Measurements from ENCODE around the gene HECTD4. TPM values are rescaled to one million over a fixed set of nuclear protein-coding genes. Genes with fewer than 3 reads are reported as not detected.

The HECTD4 gene
- total RNA-seq, 1 experiment from 2014 or later, result 54.5 TPM

DNA sequence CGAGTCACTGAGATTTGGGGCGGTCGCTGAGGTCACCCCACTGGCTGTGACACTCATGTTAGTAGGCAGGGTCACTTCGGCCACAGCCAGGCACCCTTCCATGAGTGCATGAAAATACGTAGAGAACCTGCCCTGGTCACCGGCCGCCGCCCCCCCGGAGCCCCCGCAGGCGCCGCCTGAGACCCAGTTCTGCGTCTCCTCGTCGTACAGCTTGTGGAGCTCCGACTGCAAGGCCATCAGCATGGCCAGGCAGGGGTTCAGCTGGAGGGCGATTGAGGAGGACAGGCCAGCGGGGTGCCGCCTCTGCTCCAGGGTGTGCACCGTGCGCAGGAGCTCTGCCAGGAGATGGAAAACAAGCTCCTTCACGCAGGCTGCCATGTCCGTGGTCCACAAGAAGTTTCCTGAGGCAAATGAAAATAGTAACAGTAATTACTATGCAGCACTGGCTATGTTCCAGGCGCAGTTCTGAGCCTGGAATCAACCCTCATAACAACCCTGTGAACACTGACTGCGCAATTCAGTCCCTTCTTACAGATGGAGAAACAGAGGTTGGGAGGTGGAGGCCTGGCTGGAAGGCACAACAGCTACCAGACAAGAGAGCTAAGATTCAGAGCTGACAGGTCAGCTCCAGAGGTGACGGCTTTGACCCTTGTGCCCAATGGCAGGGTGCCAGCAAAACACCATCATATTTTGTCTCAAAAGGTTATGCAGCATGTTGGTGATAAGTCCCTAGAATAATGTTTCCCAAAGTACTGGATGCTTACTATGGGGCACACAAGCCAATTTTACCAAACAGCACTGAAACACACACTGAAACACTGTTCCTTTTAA is 196.9 kb downstream of the HECTD4 start:
- H3K27ac Mint-ChIP-seq (ENCODE audit: unreplicated experiment), result no peak overlapping the region

DNA sequence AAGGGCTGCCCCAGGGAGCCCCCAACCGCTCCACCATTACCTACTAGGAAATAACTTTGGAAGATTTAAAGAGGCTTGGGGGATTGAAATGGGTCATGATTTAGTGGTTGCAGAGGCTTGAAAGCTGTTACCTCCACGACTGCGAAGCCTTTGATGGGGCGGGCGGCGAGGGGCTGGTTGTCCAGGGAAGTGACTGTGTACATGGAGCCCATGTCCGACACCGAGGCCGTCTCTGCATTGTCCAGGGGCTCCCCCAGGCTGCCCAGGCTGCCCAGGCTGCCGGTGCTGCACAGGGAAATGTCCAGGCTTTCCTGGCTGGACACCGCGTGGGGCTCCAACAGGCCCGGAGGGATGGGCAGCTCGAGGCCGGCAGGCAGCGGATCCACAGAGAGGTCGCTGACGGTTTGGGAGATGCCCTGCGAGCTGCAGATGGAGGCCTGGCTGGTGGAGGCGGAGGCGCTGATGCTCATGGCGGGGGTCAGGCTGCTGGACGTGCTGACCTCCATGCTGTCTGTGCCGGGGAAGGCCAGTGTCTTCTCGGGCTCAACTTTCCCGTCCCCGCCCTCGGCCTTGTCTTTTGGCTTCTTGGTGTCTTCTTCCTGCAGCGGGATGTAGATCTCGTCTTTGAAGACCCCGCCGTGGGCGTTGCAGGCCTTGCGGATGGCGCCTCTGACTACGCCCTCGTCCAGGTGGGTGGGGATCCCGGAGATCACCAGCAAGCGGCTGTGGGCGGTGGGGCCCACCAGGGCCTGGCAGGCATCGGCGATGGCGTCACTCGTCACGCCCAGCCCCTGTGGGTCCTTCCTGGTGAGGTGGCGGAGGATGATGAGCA is 198.0 kb downstream of the HECTD4 start:
- TF ChIP-seq, protein P1, sequence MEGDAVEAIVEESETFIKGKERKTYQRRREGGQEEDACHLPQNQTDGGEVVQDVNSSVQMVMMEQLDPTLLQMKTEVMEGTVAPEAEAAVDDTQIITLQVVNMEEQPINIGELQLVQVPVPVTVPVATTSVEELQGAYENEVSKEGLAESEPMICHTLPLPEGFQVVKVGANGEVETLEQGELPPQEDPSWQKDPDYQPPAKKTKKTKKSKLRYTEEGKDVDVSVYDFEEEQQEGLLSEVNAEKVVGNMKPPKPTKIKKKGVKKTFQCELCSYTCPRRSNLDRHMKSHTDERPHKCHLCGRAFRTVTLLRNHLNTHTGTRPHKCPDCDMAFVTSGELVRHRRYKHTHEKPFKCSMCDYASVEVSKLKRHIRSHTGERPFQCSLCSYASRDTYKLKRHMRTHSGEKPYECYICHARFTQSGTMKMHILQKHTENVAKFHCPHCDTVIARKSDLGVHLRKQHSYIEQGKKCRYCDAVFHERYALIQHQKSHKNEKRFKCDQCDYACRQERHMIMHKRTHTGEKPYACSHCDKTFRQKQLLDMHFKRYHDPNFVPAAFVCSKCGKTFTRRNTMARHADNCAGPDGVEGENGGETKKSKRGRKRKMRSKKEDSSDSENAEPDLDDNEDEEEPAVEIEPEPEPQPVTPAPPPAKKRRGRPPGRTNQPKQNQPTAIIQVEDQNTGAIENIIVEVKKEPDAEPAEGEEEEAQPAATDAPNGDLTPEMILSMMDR (IDR thresholded peaks at IDR 0.05; ENCODE audit: insufficient read depth in 1 of 2, low read depth in 1 of 2, low read length in 1 of 2, severe bottlenecking in 1 of 2, unreplicated experiment in 1 of 2), result no peak
- intact Hi-C loops (cut with micrococcal nuclease; ENCODE audit: unreplicated experiment), result no loop called here
- H3K4me1 Mint-ChIP-seq (ENCODE audit: low read depth, unreplicated experiment), result no peaks in the 10 kb centered on the region
- H3K4me3 Mint-ChIP-seq (ENCODE audit: unreplicated experiment), result no peak overlapping the region
- no peak for DNase-seq
- H3K9me3 ChIP-seq, result no peaks in the 10 kb centered on the region
- peaks cover 38% of the 10 kb centered on the region for H3K36me3 Mint-ChIP-seq (ENCODE audit: insufficient read depth, unreplicated experiment)
- no peak overlapping the region for H3K4me3 ChIP-seq (ENCODE audit: low read depth, low read length)
- BruUV-seq (replicated peaks), result no TSS peak
- H3K9me3 Mint-ChIP-seq (ENCODE audit: unreplicated experiment), result no peaks in the 10 kb centered on the region
- H3K27ac Mint-ChIP-seq (ENCODE audit: unreplicated experiment), result no peak overlapping the region
- H3K27me3 ChIP-seq (replicated peaks; ENCODE audit: control insufficient read depth, insufficient read depth, low read length), result no peaks in the 10 kb centered on the region
- H3K27me3 Mint-ChIP-seq (ENCODE audit: insufficient read depth, unreplicated experiment), result no peaks in the 10 kb centered on the region
- no peaks in the 10 kb centered on the region for H3K4me1 ChIP-seq
- ChIA-PET CTCF (no interaction called here), POLR2A (no interaction called here)
- H3K36me3 ChIP-seq (ENCODE audit: control insufficient read depth, insufficient read depth, low read length), result peaks cover 3% of the 10 kb centered on the region; the same call in 1 of the 2 replicates

More for the DNA sequence above, 196.9 kb downstream of the HECTD4 start:
- H3K27me3 ChIP-seq (replicated peaks; ENCODE audit: control insufficient read depth, insufficient read depth, low read length), result no peaks in the 10 kb centered on the region
- TF ChIP-seq, protein P1 (IDR thresholded peaks at IDR 0.05; ENCODE audit: insufficient read depth in 1 of 2, low read depth in 1 of 2, low read length in 1 of 2, severe bottlenecking in 1 of 2, unreplicated experiment in 1 of 2), result no peak
- peaks cover 3% of the 10 kb centered on the region; the same call in 1 of the 2 replicates for H3K36me3 ChIP-seq (ENCODE audit: control insufficient read depth, insufficient read depth, low read length)
- H3K4me1 Mint-ChIP-seq (ENCODE audit: low read depth, unreplicated experiment), result no peaks in the 10 kb centered on the region
- CTCF ChIA-PET, result no interaction called here
- no TSS peak for BruUV-seq (replicated peaks)
- no peaks in the 10 kb centered on the region for H3K4me1 ChIP-seq
- POLR2A ChIA-PET, result no interaction called here
- H3K36me3 Mint-ChIP-seq (ENCODE audit: insufficient read depth, unreplicated experiment), result peaks cover 36% of the 10 kb centered on the region
- no peaks in the 10 kb centered on the region for H3K9me3 ChIP-seq
- H3K4me3 ChIP-seq (ENCODE audit: low read depth, low read length), result no peak overlapping the region
- H3K27me3 Mint-ChIP-seq (ENCODE audit: insufficient read depth, unreplicated experiment), result no peaks in the 10 kb centered on the region
- no peak for DNase-seq
- H3K4me3 Mint-ChIP-seq (ENCODE audit: unreplicated experiment), result no peak overlapping the region
- H3K9me3 Mint-ChIP-seq (ENCODE audit: unreplicated experiment), result no peaks in the 10 kb centered on the region
- intact Hi-C loops (cut with micrococcal nuclease; ENCODE audit: unreplicated experiment), result no loop called here

DNA sequence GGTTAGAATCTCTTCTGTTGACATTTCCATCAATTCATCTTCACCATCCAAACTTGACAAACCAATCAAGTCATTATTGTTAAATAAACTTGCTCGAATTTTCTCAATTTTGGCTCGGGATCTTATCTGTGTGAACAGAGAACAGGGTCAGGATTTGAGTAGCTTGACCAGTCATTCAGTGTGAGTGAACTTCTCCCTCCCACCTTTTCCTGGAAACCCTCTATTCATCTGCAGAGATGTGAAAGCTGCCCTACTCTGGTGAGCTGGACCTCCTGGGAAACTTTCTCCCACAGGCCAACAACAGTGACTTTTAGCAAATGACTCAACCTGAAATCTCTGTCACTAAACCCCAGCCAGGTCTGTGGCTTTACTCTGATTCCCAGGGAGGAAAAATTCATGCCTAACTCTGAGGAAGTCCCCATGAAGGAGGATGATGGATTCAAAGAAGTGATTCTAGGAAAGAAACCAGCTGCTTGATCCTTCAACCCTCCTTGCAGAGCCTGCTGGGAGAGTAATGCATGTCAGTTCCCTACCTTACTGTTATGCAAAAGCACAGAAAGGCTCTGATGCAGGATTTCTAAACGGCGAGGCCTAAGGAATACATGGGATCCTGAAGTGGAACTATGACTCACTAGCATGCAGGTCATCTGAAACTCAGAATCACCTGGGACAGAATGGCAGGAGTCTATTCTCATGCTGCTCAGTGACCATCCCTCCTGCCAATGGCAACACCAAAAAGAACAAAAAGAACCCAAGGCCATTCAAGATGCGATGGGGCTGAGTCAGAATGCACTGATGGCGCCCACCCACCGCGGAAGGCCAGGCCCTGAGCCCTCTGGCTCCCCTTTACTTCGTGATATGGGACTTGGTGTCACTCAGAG is 198.8 kb downstream of the HECTD4 start:
- H3K4me3 Mint-ChIP-seq (ENCODE audit: unreplicated experiment), result no peak overlapping the region
- Histone ChIP-seq H3K4me1 (no peaks in the 10 kb centered on the region), H3K4me3 (ENCODE audit: low read depth, low read length) (no peak overlapping the region), H3K9me3 (no peaks in the 10 kb centered on the region), H3K27me3 (replicated peaks; ENCODE audit: control insufficient read depth, insufficient read depth, low read length) (no peaks in the 10 kb centered on the region), H3K36me3 (ENCODE audit: control insufficient read depth, insufficient read depth, low read length) (peaks cover 3% of the 10 kb centered on the region; the same call in 1 of the 2 replicates)
- no peak for DNase-seq
- TF ChIP-seq, protein P1 (IDR thresholded peaks at IDR 0.05; ENCODE audit: insufficient read depth in 1 of 2, low read depth in 1 of 2, low read length in 1 of 2, severe bottlenecking in 1 of 2, unreplicated experiment in 1 of 2), result no peak
- no peaks in the 10 kb centered on the region for H3K4me1 Mint-ChIP-seq (ENCODE audit: low read depth, unreplicated experiment)
- POLR2A ChIA-PET, result no interaction called here
- no peak overlapping the region for H3K27ac Mint-ChIP-seq (ENCODE audit: unreplicated experiment)
- peaks cover 40% of the 10 kb centered on the region for H3K36me3 Mint-ChIP-seq (ENCODE audit: insufficient read depth, unreplicated experiment)
- no TSS peak for BruUV-seq (replicated peaks)
- intact Hi-C loops (cut with micrococcal nuclease; ENCODE audit: unreplicated experiment), result no loop called here
- no peaks in the 10 kb centered on the region for H3K9me3 Mint-ChIP-seq (ENCODE audit: unreplicated experiment)
- CTCF ChIA-PET, result no interaction called here
- H3K27me3 Mint-ChIP-seq (ENCODE audit: insufficient read depth, unreplicated experiment), result no peaks in the 10 kb centered on the region

Data from Caco-2 (cell line).